Ovary (tissue), 3 donors: ENCODE results near the gene RPTOR.

ENCODE experiments used
- CTCF ChIP-seq, 3 donors: fragments of 450-650 bp in 2 of 3; fragments of 200-600 bp in 1 of 3; IDR thresholded peaks; one replicate each; pipeline versions ENCODE4 v1.5.1 to v1.8.0; 2016 to 2022; ENCODE audit warnings: antibody characterized with exemption in 3 of 3, mild to moderate bottlenecking in 1 of 3
- EP300 ChIP-seq: sonication (generic); formaldehyde crosslinking; IDR thresholded peaks from one replicate; pipeline ENCODE4 v1.6.1; 2017; ENCODE audit warnings: antibody characterized with exemption
- POLR2A ChIP-seq: fragments of 450-650 bp; IDR thresholded peaks from one replicate; pipeline ENCODE4 v1.6.1; 2017; ENCODE audit warnings: antibody characterized with exemption, mild to moderate bottlenecking, moderate library complexity
- donor health status: DM: no; HTN: no; CAD: no.

- TF ChIP-seq CTCF (IDR thresholded peaks at IDR 0.05), result no peak
- TF ChIP-seq EP300, result no peak
- no peak for TF ChIP-seq POLR2A
Observed at GRCh38 chr17:80807014-80807413, 262.4 kb downstream of the RPTOR start.
